ENCODE measurements around the gene ZNF460. TPM values are rescaled to one million over a fixed set of nuclear protein-coding genes. Genes with fewer than 3 reads are reported as not detected.
"Not testable (repeated sequence)": the region's sequence is repeated elsewhere in the genome, so short reads cannot be mapped to it uniquely, and the experiment has no call there.

The ZNF460 gene
- polyA plus RNA-seq, 3 donors: 2.8 to 4.5 (median 3.5) TPM

DNA sequence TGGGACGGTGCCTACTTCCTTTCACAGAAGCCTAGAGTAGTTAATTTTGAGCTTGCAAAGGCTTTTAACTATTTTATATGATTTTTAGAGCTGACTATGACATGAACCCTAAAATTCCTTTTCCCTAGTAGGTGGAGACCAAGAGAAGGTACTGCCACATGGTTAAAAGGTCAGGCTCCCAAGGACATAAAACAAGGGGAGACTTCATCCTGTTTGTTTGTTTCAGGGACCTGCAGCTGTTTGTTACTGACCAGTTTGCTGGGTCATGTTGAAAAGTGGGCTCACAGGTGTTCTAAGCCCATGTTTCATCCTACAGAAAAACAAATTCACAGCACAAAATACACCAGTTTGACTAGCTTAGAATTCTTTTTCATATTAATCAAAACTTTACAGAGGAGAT, 3.9 kb upstream of the ZNF460 start:
- TF ChIP-seq, protein P1, sequence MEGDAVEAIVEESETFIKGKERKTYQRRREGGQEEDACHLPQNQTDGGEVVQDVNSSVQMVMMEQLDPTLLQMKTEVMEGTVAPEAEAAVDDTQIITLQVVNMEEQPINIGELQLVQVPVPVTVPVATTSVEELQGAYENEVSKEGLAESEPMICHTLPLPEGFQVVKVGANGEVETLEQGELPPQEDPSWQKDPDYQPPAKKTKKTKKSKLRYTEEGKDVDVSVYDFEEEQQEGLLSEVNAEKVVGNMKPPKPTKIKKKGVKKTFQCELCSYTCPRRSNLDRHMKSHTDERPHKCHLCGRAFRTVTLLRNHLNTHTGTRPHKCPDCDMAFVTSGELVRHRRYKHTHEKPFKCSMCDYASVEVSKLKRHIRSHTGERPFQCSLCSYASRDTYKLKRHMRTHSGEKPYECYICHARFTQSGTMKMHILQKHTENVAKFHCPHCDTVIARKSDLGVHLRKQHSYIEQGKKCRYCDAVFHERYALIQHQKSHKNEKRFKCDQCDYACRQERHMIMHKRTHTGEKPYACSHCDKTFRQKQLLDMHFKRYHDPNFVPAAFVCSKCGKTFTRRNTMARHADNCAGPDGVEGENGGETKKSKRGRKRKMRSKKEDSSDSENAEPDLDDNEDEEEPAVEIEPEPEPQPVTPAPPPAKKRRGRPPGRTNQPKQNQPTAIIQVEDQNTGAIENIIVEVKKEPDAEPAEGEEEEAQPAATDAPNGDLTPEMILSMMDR (IDR thresholded peaks at IDR 0.05): no peak
- Histone ChIP-seq H3K79me2 (ENCODE audit: insufficient read depth, low read length) (peaks cover 14% of the 10 kb centered on the region), H4K20me1 (ENCODE audit: insufficient read depth, low read length) (no peaks in the 10 kb centered on the region), H3K36me3 (replicated peaks in 1 of 2; ENCODE audit: control insufficient read depth in 1 of 2, insufficient read depth in 2 of 2, low read length in 2 of 2) (no peaks in the 10 kb centered on the region), H3K27me3 (ENCODE audit: control insufficient read depth in 2 of 2, insufficient read depth in 2 of 2, low read length in 2 of 2) (no peaks in the 10 kb centered on the region), H3K4me2 (replicated peaks; ENCODE audit: extremely low read depth, low read length, poor library complexity, severe bottlenecking) (no peak overlapping the region), H3K9ac (ENCODE audit: insufficient read depth, low read length, poor library complexity, severe bottlenecking) (no peak overlapping the region), H3K27ac (ENCODE audit: low read depth in 1 of 2, low read length in 2 of 2) (no peak overlapping the region), H3K9me3 (replicated peaks in 1 of 2; ENCODE audit: control insufficient read depth in 1 of 2, insufficient read depth in 1 of 2, low read length in 2 of 2) (no peaks in the 10 kb centered on the region), H2AFZ (ENCODE audit: insufficient read depth, low read depth, low read length, poor library complexity, severe bottlenecking) (no peak overlapping the region), H3K4me3 (replicated peaks in 1 of 3; ENCODE audit: low read depth in 2 of 3, low read length in 3 of 3) (no peak overlapping the region), H3K4me1 (ENCODE audit: control insufficient read depth in 1 of 2, insufficient read depth in 2 of 2, low read length in 2 of 2) (peaks cover 13 to 16% of the 10 kb centered on the region in 2 donors)
- WGBS (ENCODE audit: insufficient coverage): no CpG with 5 or more reads among the region's 1 CpG
- H3K27ac Mint-ChIP-seq: no peak overlapping the region
- H3K4me3 Mint-ChIP-seq: no peak overlapping the region
- no peak for DNase-seq
- peaks cover 6% of the 10 kb centered on the region for H3K4me1 Mint-ChIP-seq
- intact Hi-C loops (cut with micrococcal nuclease): loop anchor here (5.0 to 10.0 kb wide), 2 partner anchors 34 to 358 kb away; partner anchors contain the start of genes ZNF211 (in 1 of the 2) and ZNF805 (in 1 of the 2)
- peaks cover 4% of the 10 kb centered on the region in 2 donors for H3K36me3 Mint-ChIP-seq
- peaks cover 0 to 6% (median 2%) of the 10 kb centered on the region in 7 donors for H3K9me3 Mint-ChIP-seq
- H3K27me3 Mint-ChIP-seq (ENCODE audit: low read depth in 3 of 3): peaks cover 0 to 3% (median 0%) of the 10 kb centered on the region in 3 donors

DNA sequence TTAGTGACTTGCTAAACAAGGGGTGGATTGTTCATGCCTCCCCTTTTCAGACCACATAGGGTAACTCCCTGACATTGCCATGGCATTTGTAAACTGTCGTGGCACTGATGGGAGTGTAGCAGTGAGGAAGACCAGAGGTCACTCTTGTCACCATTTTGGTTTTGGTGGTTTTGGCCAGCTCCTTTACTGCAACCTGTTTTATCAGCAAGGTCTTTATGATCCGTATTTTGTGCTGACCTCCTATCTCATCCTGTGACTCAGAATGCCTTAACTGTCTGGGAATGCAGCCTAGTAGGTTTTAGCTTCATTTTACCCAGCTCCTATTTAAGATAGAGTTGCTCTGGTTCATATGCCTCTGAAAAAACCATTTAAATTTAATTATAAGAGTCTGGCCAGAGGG, 1.8 kb upstream of the ZNF460 start:
- not testable (repeated sequence) for H3K27ac Mint-ChIP-seq; H3K4me3 ChIP-seq (replicated peaks in 1 of 3; ENCODE audit: low read depth in 2 of 3, low read length in 3 of 3); H2AFZ ChIP-seq (ENCODE audit: insufficient read depth, low read depth, low read length, poor library complexity, severe bottlenecking); H3K27me3 ChIP-seq (ENCODE audit: control insufficient read depth in 2 of 2, insufficient read depth in 2 of 2, low read length in 2 of 2); H4K20me1 ChIP-seq (ENCODE audit: insufficient read depth, low read length); DNase-seq; H3K9me3 ChIP-seq (replicated peaks in 1 of 2; ENCODE audit: control insufficient read depth in 1 of 2, insufficient read depth in 1 of 2, low read length in 2 of 2); H3K4me3 Mint-ChIP-seq; H3K9me3 Mint-ChIP-seq; H3K27me3 Mint-ChIP-seq (ENCODE audit: low read depth in 3 of 3); H3K4me2 ChIP-seq (replicated peaks; ENCODE audit: extremely low read depth, low read length, poor library complexity, severe bottlenecking); H3K27ac ChIP-seq (ENCODE audit: low read depth in 1 of 2, low read length in 2 of 2); H3K36me3 ChIP-seq (replicated peaks in 1 of 2; ENCODE audit: control insufficient read depth in 1 of 2, insufficient read depth in 2 of 2, low read length in 2 of 2); H3K9ac ChIP-seq (ENCODE audit: insufficient read depth, low read length, poor library complexity, severe bottlenecking)
- peaks cover 18% of the 10 kb centered on the region for H3K4me1 Mint-ChIP-seq
- H3K4me1 ChIP-seq (ENCODE audit: control insufficient read depth in 1 of 2, insufficient read depth in 2 of 2, low read length in 2 of 2): peaks cover 18 to 26% of the 10 kb centered on the region in 2 donors
- H3K79me2 ChIP-seq (ENCODE audit: insufficient read depth, low read length): peaks cover 34% of the 10 kb centered on the region
- intact Hi-C loops (cut with micrococcal nuclease): loop anchor here (5.0 to 10.0 kb wide), 2 partner anchors 36 to 356 kb away; partner anchors contain the start of genes ZNF211 (in 1 of the 2) and ZNF805 (in 1 of the 2)
- no CpG with 5 or more reads among the region's 2 CpGs for WGBS (ENCODE audit: insufficient coverage)
- H3K36me3 Mint-ChIP-seq: peaks cover 8 to 13% of the 10 kb centered on the region in 2 donors
